IMR-90 (cell line): ENCODE data around the gene KCNG4.

ENCODE experiments used
- CEBPB ChIP-seq: IDR thresholded peaks from 2 replicates; pipeline ENCODE4 v1.6.1; 2012; ENCODE audit warnings: low read depth, low read length, improper control_type of control experiment
- CHD1 ChIP-seq: IDR thresholded peaks from 2 replicates; pipeline ENCODE4 v1.6.1; 2012; ENCODE audit warnings: low read depth, low read length, improper control_type of control experiment
- FOS ChIP-seq: fragments of 150-350 bp; IDR thresholded peaks from 2 replicates; pipeline ENCODE4 v1.6.1; 2016; ENCODE audit warnings: low read depth, low read length
- MAFK ChIP-seq: IDR thresholded peaks from 2 replicates; pipeline ENCODE4 v1.6.1; 2012; ENCODE audit warnings: low read depth, low read length, improper control_type of control experiment
- MAZ ChIP-seq: IDR thresholded peaks from 2 replicates; pipeline ENCODE4 v1.6.1; 2012; ENCODE audit warnings: low read depth, mild to moderate bottlenecking, low read length, improper control_type of control experiment, moderate library complexity, borderline replicate concordance
- MXI1 ChIP-seq: IDR thresholded peaks from 2 replicates; pipeline ENCODE4 v1.6.1; 2012; ENCODE audit warnings: low read depth, mild to moderate bottlenecking, low read length, moderate library complexity, borderline replicate concordance
- POLR2A ChIP-seq: IDR thresholded peaks from 2 replicates; pipeline ENCODE4 v1.6.1; 2012; ENCODE audit warnings: mild to moderate bottlenecking, low read depth, low read length
- RAD21 ChIP-seq: IDR thresholded peaks from 2 replicates; pipeline ENCODE4 v1.6.1; 2012; ENCODE audit warnings: low read length, improper control_type of control experiment
- RFX5 ChIP-seq: IDR thresholded peaks from 2 replicates; pipeline ENCODE4 v1.8.0; 2012; ENCODE audit warnings: low read depth, mild to moderate bottlenecking, low read length, moderate library complexity
- TF ChIP-seq, protein P1 (sequence below): conservative IDR thresholded peaks from 2 replicates; pipeline ENCODE4 v1.5.1; 2012; ENCODE audit warnings: mild to moderate bottlenecking, low read depth, low read length, improper control_type of control experiment
- TF ChIP-seq, protein P2 (sequence below): fragments of 150-350 bp; IDR thresholded peaks from 2 replicates; pipeline ENCODE4 v1.6.1; 2017; ENCODE audit warnings: mild to moderate bottlenecking, antibody characterized with exemption, low read length, low read depth
- TF ChIP-seq, protein P3 (sequence below): fragments of 150-350 bp; IDR thresholded peaks from 2 replicates; pipeline ENCODE4 v1.6.1; 2016; ENCODE audit warnings: low read depth, mild to moderate bottlenecking, low read length, moderate library complexity, borderline replicate concordance

DNA sequence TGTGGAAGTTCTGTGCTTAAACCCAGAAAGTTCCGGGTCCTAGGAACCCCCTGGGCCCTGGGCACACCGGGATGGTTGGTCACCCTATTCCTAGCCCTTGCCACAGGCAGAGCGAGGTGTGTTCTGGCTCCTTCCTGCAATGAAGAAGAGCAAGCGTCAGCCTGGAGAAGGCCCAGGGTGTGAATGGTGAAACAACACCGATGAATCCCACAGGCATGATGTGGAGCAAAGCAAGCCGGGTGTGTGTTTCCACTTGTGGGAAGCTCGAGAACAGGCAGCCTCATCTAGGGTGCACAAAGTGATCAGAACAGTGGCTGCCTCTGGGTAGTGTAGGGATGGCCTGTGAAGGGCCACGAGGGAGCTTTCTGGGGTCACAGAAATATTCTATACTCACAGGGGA lies 13.8 kb downstream of the KCNG4 start:
- TF ChIP-seq, protein P1, sequence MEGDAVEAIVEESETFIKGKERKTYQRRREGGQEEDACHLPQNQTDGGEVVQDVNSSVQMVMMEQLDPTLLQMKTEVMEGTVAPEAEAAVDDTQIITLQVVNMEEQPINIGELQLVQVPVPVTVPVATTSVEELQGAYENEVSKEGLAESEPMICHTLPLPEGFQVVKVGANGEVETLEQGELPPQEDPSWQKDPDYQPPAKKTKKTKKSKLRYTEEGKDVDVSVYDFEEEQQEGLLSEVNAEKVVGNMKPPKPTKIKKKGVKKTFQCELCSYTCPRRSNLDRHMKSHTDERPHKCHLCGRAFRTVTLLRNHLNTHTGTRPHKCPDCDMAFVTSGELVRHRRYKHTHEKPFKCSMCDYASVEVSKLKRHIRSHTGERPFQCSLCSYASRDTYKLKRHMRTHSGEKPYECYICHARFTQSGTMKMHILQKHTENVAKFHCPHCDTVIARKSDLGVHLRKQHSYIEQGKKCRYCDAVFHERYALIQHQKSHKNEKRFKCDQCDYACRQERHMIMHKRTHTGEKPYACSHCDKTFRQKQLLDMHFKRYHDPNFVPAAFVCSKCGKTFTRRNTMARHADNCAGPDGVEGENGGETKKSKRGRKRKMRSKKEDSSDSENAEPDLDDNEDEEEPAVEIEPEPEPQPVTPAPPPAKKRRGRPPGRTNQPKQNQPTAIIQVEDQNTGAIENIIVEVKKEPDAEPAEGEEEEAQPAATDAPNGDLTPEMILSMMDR: no peak
- no peak for TF ChIP-seq POLR2A
- no peak for TF ChIP-seq RAD21
- TF ChIP-seq, protein P2, sequence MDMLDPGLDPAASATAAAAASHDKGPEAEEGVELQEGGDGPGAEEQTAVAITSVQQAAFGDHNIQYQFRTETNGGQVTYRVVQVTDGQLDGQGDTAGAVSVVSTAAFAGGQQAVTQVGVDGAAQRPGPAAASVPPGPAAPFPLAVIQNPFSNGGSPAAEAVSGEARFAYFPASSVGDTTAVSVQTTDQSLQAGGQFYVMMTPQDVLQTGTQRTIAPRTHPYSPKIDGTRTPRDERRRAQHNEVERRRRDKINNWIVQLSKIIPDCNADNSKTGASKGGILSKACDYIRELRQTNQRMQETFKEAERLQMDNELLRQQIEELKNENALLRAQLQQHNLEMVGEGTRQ: no peak
- TF ChIP-seq MAZ: no peak
- TF ChIP-seq FOS: no peak
- no peak for TF ChIP-seq CEBPB
- TF ChIP-seq MXI1: no peak
- TF ChIP-seq RFX5: no peak
- no peak for TF ChIP-seq CHD1
- TF ChIP-seq MAFK: no peak
- TF ChIP-seq, protein P3, sequence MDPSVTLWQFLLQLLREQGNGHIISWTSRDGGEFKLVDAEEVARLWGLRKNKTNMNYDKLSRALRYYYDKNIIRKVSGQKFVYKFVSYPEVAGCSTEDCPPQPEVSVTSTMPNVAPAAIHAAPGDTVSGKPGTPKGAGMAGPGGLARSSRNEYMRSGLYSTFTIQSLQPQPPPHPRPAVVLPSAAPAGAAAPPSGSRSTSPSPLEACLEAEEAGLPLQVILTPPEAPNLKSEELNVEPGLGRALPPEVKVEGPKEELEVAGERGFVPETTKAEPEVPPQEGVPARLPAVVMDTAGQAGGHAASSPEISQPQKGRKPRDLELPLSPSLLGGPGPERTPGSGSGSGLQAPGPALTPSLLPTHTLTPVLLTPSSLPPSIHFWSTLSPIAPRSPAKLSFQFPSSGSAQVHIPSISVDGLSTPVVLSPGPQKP: no peak
